Stimulated activated CD4-positive, alpha-beta T cell treated with anti-CD3 and anti-CD28 coated beads, Interleukin-2, amount 100 ng/mL, for 4 hours (primary cell): ENCODE results near the gene MTARC2.
"Not testable (repeated sequence)": the region's sequence is repeated elsewhere in the genome, so short reads cannot be mapped to it uniquely, and the experiment has no call there.

ENCODE experiments used
- DNase-seq: peaks from one replicate; pipeline ENCODE4 v3.0.0-alpha.2; 2020; ENCODE audit warnings: low read depth

MTARC2 gene

DNA sequence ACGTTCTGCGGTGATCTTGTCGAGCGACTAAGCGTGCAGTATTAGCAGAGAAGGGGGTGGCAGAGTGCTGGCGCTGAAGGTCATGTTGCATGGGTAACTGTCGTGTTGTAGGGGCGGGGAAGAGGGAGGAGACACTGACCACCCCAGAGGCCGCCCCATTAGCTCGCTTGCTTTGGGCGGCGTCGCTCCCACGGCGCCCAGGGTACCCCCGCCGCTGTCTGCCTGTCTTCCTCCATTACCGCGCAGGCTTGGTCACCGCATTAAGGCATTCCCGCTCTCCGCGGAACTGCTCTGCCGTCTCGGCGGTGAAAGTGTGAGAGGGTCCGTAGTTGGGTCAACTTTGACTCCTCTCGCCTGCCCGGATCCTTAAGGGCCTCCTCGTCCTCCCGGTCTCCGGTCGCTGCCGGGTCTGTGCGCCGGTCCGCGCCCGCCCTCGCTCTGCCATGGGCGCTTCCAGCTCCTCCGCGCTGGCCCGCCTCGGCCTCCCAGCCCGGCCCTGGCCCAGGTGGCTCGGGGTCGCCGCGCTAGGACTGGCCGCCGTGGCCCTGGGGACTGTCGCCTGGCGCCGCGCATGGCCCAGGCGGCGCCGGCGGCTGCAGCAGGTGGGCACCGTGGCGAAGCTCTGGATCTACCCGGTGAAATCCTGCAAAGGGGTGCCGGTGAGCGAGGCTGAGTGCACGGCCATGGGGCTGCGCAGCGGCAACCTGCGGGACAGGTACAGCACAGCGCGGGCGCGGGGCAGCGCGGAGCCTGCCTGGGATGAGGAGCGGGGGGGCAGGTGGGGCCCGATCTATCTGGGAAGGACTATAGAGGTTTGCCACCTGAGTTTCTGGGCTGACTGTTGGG, at the start of gene MTARC2:
Gene MTARC2 (plus strand): TSS at position 234 of the 846 bp plus-strand sequence. CDS start 210 bp downstream, at position 444.
- DNase-seq = no peak

GRCh38 chr1:220698607-220699016, 49.5 kb upstream of the MTARC2 start:
- no peak for DNase-seq

DNA sequence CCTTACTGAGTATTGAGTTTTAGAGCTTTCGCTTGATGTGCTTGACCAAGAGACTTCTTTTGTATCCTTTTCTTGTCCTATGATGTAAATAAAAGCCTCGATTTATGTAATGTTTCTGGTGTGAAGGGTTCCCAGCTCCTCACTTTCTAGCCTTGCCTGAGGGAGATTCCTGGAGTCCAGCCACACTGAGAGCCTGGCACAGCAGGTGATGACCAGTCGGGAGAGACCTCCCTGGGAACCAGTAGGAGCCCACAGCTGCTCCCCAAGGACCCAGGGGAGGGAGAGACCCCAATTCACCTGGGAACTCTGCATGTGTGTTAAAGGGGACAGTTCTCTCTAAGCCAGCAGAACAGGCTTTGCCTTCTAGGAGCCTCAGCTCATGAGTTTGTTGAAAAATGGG, 49.1 kb upstream of the MTARC2 start:
- DNase-seq = no peak

DNA sequence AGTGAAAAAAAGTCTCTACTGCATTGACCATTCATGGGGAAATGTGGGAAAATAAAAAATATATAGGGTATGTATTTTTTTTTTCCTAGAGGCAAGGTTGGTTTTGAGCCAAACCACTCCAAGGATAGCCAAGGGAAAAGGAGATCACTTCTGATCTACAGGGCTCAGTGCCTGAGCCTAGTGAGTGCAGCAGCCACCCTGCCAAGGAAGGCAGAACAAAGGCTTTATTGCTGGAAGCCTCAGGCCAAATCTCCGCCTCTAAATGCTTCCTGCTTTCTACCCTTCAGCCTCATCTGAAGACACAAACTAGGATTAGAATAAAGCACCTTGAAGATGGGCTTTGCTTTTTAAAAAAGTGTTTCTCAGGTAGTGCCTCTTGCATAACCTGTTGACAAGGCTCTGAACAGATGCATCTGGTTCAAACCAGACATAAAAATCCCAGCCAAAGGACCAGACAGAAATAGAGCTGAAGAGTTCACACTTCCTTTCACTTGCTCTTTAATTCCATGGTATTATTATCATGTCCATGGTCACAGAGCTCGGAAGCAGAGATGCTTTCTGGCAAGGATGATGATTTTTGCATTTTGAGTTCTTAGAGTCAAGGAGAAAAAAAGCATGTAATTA, 47.5 kb upstream of the MTARC2 start:
- DNase-seq = no peak

GRCh38 chr1:220701974-220702373, 46.1 kb upstream of the MTARC2 start:
- DNase-seq = no peak

DNA sequence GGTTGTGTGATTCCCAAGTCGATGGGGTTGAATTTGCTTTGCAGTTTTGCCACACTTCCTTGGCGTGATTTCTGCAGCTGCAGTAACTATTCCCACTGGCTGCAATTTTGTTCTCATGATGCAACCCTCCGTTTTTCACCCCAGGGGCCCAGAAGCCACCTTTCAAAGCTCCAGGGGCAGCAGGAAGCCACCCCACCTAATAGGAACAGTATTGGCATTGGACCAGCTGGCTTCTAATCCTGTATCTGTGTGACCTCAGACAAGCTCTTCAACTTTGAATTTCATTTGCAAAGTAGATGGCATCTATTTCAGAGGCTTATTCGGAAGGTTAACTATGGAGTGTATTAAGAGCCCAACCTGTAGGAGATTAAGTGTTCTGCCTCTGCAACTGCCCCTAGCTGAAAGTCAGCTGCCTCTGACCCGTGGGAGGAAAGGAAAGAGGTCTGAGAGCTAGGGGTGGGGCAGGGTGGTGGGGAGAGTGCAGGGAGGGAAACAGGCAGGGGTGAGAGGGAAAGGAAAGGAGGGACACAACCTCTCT, 45.3 kb upstream of the MTARC2 start:
- no peak for DNase-seq

DNA sequence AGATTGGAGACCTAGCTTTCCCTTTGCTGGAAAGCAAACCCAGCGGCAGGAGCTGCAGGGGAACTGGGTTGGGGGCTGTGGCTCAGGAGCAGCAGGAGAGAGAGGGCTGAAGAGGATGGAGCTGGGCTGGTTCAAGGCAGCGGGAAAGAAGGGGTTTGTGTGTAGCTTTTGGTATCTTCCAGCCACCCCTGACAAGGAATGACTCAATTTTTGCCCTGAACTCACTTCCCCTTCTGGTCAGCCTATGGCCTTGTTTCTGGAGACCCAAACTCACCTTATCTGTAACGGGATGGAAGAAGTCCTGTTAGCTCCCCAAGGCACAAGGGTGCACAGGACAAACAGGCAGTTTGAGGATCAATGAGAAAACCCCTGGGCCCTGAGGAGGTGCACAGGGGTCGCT, 44.8 kb upstream of the MTARC2 start:
- DNase-seq = no peak

DNA sequence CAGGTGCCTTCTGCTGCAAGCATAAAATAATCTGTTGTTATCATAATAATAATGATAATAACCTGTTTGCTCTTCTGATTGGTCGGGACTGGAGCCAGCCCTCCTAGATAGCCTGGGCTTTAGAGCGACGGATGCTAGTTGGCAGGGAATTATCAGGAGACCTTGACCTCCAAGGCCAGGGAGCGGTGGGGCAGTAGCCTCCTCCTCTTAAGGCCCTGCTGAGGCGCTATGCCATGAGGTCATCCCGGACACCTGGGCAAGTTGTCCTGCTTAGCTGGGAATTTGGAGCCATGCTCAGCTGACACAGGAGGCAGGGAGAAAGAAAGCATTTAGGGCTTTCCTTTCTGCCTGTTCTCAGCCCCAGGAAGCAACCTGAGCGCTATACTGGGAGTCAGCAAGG, 42.3 kb upstream of the MTARC2 start:
- no peak for DNase-seq

- no peak for DNase-seq
Observed at GRCh38 chr1:220706480-220706879, 41.6 kb upstream of the MTARC2 start.

- no peak for DNase-seq
Observed at GRCh38 chr1:220707160-220707559, 41.0 kb upstream of the MTARC2 start.

- no peak for DNase-seq
Observed at GRCh38 chr1:220708244-220708643, 39.9 kb upstream of the MTARC2 start.

- no peak for DNase-seq
Observed at GRCh38 chr1:220708936-220709801, 39.0 kb upstream of the MTARC2 start.

GRCh38 chr1:220710333-220710732, 37.8 kb upstream of the MTARC2 start:
- no peak for DNase-seq

- DNase-seq = no peak
Observed at GRCh38 chr1:220711056-220711809, 36.9 kb upstream of the MTARC2 start.

- not testable (repeated sequence) for DNase-seq
Observed at GRCh38 chr1:220715986-220716385, 32.1 kb upstream of the MTARC2 start.

- no peak for DNase-seq
Observed at GRCh38 chr1:220717800-220718640, 30.1 kb upstream of the MTARC2 start.

DNA sequence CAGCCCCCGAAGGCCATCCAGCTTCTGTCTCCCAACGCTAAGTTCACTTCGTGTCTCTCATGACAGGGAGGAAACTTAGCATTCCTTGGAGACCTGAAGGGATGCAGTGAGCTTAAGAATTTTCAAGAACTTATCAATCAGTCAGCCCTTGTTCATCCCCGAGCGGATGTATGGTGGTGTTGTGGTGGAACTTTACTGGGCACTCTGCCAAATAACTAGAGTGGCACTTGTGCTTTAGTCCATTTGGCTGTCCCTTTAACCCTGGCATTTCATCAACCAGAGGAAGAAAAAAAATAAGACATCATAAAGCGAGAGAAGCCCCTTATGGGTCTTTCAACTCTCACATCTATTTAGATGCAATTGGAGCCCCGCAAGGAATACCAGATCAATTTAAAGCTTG, 26.9 kb upstream of the MTARC2 start:
- not testable (repeated sequence) for DNase-seq

DNA sequence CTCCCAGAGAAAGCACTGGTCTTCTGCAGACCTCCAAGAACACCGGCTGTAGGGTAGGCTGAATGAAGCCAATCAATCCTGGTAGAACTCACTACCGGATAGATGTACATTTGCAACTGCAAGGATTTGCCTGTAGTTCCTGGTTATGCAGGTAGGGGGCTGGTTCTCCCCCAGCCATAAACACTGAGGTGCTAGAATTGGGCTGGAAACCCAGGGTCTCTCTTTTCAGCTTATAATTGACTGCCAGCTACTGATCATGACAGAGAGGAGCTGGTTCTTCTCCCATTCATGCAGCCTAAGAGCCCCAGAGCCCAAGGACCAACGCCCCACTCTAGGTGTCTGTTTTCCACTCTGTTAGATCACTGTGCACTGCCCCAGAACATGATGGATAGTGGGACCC, 21.5 kb upstream of the MTARC2 start:
- no peak for DNase-seq

DNA sequence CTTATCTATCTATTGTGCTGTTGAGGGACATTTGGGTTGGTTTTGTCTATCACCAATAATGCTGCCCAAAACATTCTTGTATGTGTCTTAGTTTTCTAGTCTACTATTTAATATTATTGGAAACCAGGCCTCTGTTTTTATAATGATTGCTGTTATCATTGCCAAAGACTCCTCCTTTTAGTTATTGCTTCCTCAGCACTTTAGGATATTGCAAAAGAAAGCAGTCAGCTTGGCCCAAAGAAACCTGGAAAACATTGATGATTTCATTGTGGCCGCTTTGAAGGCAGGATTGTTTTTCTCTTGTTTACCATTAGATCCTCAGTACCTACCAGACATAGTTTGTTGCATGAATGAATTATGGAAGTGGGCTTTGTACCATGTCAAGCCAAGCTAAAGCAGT, 20.6 kb upstream of the MTARC2 start:
- no peak for DNase-seq

- DNase-seq = no peak
Observed at GRCh38 chr1:220730486-220730885, 17.6 kb upstream of the MTARC2 start.

DNA sequence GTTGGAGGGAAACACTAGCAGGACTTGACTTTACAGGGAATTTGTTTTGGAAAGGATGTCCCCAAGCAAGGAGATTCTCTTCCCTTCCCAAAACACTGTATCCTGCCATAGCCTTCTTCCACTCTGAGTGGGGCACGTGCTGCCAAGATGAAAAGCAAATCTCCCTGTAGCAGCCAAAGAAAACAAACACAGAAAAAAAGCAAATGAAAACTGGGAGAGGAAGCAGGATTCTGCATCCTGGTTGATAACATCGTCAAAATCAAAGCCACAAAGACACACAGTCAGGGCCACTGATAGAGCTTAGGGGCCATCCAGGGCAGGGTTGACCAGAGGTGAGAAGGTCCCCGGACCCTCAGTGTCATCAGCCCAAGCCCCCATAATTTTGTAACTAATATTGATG, 16.0 kb upstream of the MTARC2 start:
- no peak for DNase-seq
